GM12872 (cell line): ENCODE measurements around the gene DNAJC3.

Experiments used
- CTCF ChIP-seq: IDR thresholded peaks from 3 replicates; pipeline ENCODE4 v1.5.1; 2011; ENCODE audit warnings: low read depth, mild to moderate bottlenecking, low read length, moderate library complexity; ENCODE audit not compliant: insufficient read depth

The DNAJC3 gene

GRCh38 chr13:95642028-95642621 is 34.8 kb upstream of the DNAJC3 start:
- TF ChIP-seq CTCF: no peak

- no peak for TF ChIP-seq CTCF
Measured at GRCh38 chr13:95642999-95643398, 33.9 kb upstream of the DNAJC3 start.

GRCh38 chr13:95643571-95643935 is 33.4 kb upstream of the DNAJC3 start:
- no peak for TF ChIP-seq CTCF

GRCh38 chr13:95643936-95644598 is 32.9 kb upstream of the DNAJC3 start:
- no peak for TF ChIP-seq CTCF

GRCh38 chr13:95644601-95645052 is 32.3 kb upstream of the DNAJC3 start, which contains the start of gene DZIP1:
DZIP1 (minus strand) TSS chr13:95644706; CDS start chr13:95642029, 2,677 bp downstream.
- no peak for TF ChIP-seq CTCF

- no peak for TF ChIP-seq CTCF
Measured at GRCh38 chr13:95647321-95647720, 29.6 kb upstream of the DNAJC3 start.

GRCh38 chr13:95650696-95651095 is 26.2 kb upstream of the DNAJC3 start:
- TF ChIP-seq CTCF: no peak
